Calu3 (cell line): ENCODE data around the gene PDE5A. TPM values are rescaled to one million over a fixed set of nuclear protein-coding genes. Genes with fewer than 3 reads are reported as not detected.
"Not testable (repeated sequence)": the region's sequence is repeated elsewhere in the genome, so short reads cannot be mapped to it uniquely, and the experiment has no call there.

Source experiments
- BruUV-seq: library from RNA; stranded (reverse); fragments of 400-500 nt; replicated peaks from 2 replicates; lab custom pipeline; 2021; lab: Mats Ljungman, UMichigan
- CTCF ChIA-PET: fragments of 300-600 bp; sonication (Branson Sonifier 250); formaldehyde crosslinking; loops from one replicate; lab custom pipeline; 2022; ENCODE audit warnings: antibody characterized with exemption; lab: Charles Lee
- DNase-seq: peaks from one replicate; pipeline ENCODE4 v3.0.0; 2022
- H3K27ac Mint-ChIP-seq: one replicate; pipeline ENCODE4 v1.8.0; 2022; ENCODE audit warnings: mixed read lengths; ENCODE audit not compliant: unreplicated experiment
- H3K27me3 Mint-ChIP-seq: one replicate; pipeline ENCODE4 v1.8.0; 2022; ENCODE audit warnings: mixed read lengths; ENCODE audit not compliant: unreplicated experiment
- H3K36me3 Mint-ChIP-seq: one replicate; pipeline ENCODE4 v1.8.0; 2022; ENCODE audit warnings: mild to moderate bottlenecking, moderate library complexity, mixed read lengths; ENCODE audit not compliant: insufficient read depth, unreplicated experiment
- H3K4me1 Mint-ChIP-seq: one replicate; pipeline ENCODE4 v1.8.0; 2022; ENCODE audit warnings: mild to moderate bottlenecking, low read depth, mixed read lengths; ENCODE audit not compliant: unreplicated experiment
- H3K4me3 Mint-ChIP-seq: one replicate; pipeline ENCODE4 v1.8.0; 2022; ENCODE audit warnings: mild to moderate bottlenecking, low read depth, moderate library complexity, mixed read lengths; ENCODE audit not compliant: unreplicated experiment
- H3K9me3 Mint-ChIP-seq: one replicate; pipeline ENCODE4 v1.8.0; 2022; ENCODE audit warnings: low read depth, mixed read lengths; ENCODE audit not compliant: unreplicated experiment
- intact Hi-C: fragments of 100-400 bp; cut with micrococcal nuclease; formaldehyde crosslinking; loops from one replicate; pipeline ENCODE4 v1.10.0; 2022; ENCODE audit not compliant: unreplicated experiment
- total RNA-seq: library from RNA; stranded (reverse); gene quantifications from 2 replicates; pipeline ENCODE4 v1.2.3, GENCODE V29; 2022
- TF ChIP-seq, protein P1 (sequence below): fragments of 200-600 bp; IDR thresholded peaks from one replicate; pipeline ENCODE4 v1.8.0; 2022; ENCODE audit warnings: antibody characterized with exemption; ENCODE audit not compliant: unreplicated experiment

The PDE5A gene
- total RNA-seq, 1 experiment from 2014 or later: 41.9 TPM

DNA sequence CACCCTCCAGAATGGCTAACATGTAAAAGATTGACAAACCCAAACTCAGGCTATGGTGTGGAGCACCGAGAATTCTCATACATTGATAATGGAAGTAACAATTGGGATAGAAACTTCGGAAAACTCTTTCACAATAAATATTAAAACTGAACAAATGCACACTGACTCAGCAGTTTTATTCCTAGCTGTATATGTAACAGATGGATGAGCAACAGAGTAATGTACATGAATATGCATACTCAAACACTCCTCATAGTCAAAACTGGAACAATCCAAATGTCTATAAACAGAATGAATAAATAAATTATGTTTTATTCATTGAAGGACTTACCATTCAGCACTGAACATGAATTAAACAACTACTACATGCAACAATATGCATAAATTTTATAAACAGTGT is 37.1 kb upstream of the PDE5A start:
- intact Hi-C loops: no loop called here
- H3K4me3 Mint-ChIP-seq: no peak overlapping the region
- CTCF ChIA-PET: no interaction called here
- no TSS peak for BruUV-seq
- H3K27ac Mint-ChIP-seq: no peak overlapping the region
- peaks cover 11% of the 10 kb centered on the region for H3K4me1 Mint-ChIP-seq
- no peak for DNase-seq
- TF ChIP-seq, protein P1, sequence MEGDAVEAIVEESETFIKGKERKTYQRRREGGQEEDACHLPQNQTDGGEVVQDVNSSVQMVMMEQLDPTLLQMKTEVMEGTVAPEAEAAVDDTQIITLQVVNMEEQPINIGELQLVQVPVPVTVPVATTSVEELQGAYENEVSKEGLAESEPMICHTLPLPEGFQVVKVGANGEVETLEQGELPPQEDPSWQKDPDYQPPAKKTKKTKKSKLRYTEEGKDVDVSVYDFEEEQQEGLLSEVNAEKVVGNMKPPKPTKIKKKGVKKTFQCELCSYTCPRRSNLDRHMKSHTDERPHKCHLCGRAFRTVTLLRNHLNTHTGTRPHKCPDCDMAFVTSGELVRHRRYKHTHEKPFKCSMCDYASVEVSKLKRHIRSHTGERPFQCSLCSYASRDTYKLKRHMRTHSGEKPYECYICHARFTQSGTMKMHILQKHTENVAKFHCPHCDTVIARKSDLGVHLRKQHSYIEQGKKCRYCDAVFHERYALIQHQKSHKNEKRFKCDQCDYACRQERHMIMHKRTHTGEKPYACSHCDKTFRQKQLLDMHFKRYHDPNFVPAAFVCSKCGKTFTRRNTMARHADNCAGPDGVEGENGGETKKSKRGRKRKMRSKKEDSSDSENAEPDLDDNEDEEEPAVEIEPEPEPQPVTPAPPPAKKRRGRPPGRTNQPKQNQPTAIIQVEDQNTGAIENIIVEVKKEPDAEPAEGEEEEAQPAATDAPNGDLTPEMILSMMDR: no peak
- H3K36me3 Mint-ChIP-seq: no peaks in the 10 kb centered on the region
- H3K9me3 Mint-ChIP-seq: no peaks in the 10 kb centered on the region
- no peaks in the 10 kb centered on the region for H3K27me3 Mint-ChIP-seq

GRCh38 chr4:119664168-119664907 is 35.7 kb upstream of the PDE5A start:
- no peak for DNase-seq
- CTCF ChIA-PET: interaction anchor here (1.0 to 2.0 kb wide), 2 partner anchors 13 to 35 kb away, joined by 3 to 4 read pairs; partner anchors contain the start of gene PDE5A
- Mint-ChIP-seq H3K4me1 (peaks cover 11% of the 10 kb centered on the region), H3K27ac (peak overlapping the region; percentile 60), H3K9me3 (no peaks in the 10 kb centered on the region), H3K36me3 (no peaks in the 10 kb centered on the region), H3K27me3 (no peaks in the 10 kb centered on the region), H3K4me3 (no peak overlapping the region)
- no TSS peak for BruUV-seq
- TF ChIP-seq, protein P1: no peak
- intact Hi-C loops: no loop called here

DNA sequence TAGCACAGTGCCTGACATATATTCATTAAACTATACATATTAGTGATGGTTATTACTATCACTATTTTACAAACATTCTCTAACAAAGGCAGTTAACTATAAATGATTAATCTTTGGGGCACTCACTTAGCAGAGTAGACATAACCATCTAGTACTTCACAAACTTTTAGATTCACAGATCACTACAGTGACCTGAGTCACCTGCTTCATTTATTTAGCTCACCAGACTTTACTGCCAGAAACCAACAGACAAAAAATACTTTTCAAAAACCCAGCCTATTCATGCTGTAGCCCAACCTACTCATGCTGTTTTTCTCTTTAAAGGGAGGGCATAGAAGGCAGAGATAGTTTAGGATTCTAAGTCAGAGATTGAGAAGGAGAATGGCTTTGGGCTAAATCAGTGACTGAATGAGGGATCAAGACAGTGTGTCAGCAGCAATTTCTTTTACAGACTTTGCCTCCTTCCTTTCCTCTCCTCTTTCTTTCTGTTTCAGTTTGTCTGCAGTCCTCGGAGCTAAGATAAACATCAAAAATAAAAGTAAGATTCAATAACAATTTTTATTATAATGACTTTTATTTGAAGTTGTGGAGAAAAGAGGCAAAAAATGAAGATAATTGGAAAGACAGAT is 34.7 kb upstream of the PDE5A start:
- CTCF ChIA-PET: interaction anchor here (2.0 kb wide), 1 partner anchor 12 kb away, joined by 4 read pairs; no protein-coding TSS in a partner anchor
- no TSS peak for BruUV-seq
- no peak overlapping the region for H3K4me3 Mint-ChIP-seq
- intact Hi-C loops: no loop called here
- H3K36me3 Mint-ChIP-seq: no peaks in the 10 kb centered on the region
- TF ChIP-seq, protein P1: no peak
- H3K4me1 Mint-ChIP-seq: peaks cover 11% of the 10 kb centered on the region
- no peaks in the 10 kb centered on the region for H3K27me3 Mint-ChIP-seq
- no peaks in the 10 kb centered on the region for H3K9me3 Mint-ChIP-seq
- no peak for DNase-seq
- H3K27ac Mint-ChIP-seq: peak overlapping the region; percentile 60

DNA sequence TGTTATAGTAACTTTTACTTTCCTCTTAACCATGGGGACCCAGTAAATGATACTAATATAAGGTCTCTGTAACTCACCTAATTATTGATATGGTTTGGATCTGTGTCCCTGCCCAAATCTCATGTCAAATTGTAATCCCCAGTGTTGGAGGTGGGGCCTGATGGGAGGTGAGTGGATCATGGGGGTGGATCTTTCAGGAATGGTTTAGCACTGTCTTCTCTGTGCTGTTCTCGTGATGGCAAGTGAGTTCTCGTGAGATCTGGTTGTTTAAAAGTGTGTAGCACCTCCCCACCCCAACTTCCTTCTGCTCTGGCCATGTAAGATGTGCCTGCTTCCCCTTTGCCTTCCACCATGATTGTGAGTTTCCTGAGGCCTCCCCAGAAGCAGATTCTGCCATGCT is 34.0 kb upstream of the PDE5A start:
- CTCF ChIA-PET: interaction anchor here (2.0 kb wide), 1 partner anchor 11 kb away, joined by 4 read pairs; no protein-coding TSS in a partner anchor
- BruUV-seq, H3K27ac Mint-ChIP-seq, intact Hi-C loops, H3K4me3 Mint-ChIP-seq, H3K27me3 Mint-ChIP-seq, DNase-seq, H3K36me3 Mint-ChIP-seq, H3K9me3 Mint-ChIP-seq: not testable (repeated sequence)
- peaks cover 11% of the 10 kb centered on the region for H3K4me1 Mint-ChIP-seq

DNA sequence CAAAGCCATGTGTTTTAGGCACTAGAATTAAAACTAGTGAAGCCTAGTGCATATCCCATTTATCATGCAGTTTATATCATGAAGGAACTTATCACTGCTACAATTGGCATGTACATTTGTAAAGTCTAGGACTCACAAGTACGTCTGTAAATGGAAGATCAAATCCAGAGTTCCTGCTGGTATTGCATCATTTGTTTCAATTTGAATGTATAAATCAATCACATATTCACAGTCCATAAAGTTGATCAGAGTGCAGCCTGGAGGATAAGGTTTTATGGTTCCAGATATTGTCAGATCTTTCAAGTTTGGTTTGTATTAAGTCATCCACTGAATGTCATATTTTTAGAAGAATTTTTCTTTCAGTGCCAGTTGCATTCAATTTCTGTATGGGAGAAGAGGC is 32.6 kb upstream of the PDE5A start:
- H3K4me1 Mint-ChIP-seq: peaks cover 11% of the 10 kb centered on the region
- H3K27me3 Mint-ChIP-seq: no peaks in the 10 kb centered on the region
- no peaks in the 10 kb centered on the region for H3K9me3 Mint-ChIP-seq
- CTCF ChIA-PET: no interaction called here
- intact Hi-C loops: no loop called here
- no peak overlapping the region for H3K27ac Mint-ChIP-seq
- H3K36me3 Mint-ChIP-seq: no peaks in the 10 kb centered on the region
- no TSS peak for BruUV-seq
- TF ChIP-seq, protein P1: no peak
- no peak for DNase-seq
- no peak overlapping the region for H3K4me3 Mint-ChIP-seq
